Ovary (tissue), 3 donors: Measurements from ENCODE around the gene WDR4.

Experiments used
- POLR2A ChIP-seq: fragments of 450-650 bp; IDR thresholded peaks from one replicate; pipeline ENCODE4 v1.6.1; 2017; ENCODE audit warnings: antibody characterized with exemption, mild to moderate bottlenecking, moderate library complexity
- TF ChIP-seq, protein P1 (sequence below), 3 donors: fragments of 450-650 bp in 2 of 3; fragments of 200-600 bp in 1 of 3; IDR thresholded peaks; one replicate each; pipeline versions ENCODE4 v1.5.1 to v1.8.0; 2016 to 2022; ENCODE audit warnings: antibody characterized with exemption in 3 of 3, mild to moderate bottlenecking in 1 of 3
- donor health status: DM: no; HTN: no; CAD: no.

DNA sequence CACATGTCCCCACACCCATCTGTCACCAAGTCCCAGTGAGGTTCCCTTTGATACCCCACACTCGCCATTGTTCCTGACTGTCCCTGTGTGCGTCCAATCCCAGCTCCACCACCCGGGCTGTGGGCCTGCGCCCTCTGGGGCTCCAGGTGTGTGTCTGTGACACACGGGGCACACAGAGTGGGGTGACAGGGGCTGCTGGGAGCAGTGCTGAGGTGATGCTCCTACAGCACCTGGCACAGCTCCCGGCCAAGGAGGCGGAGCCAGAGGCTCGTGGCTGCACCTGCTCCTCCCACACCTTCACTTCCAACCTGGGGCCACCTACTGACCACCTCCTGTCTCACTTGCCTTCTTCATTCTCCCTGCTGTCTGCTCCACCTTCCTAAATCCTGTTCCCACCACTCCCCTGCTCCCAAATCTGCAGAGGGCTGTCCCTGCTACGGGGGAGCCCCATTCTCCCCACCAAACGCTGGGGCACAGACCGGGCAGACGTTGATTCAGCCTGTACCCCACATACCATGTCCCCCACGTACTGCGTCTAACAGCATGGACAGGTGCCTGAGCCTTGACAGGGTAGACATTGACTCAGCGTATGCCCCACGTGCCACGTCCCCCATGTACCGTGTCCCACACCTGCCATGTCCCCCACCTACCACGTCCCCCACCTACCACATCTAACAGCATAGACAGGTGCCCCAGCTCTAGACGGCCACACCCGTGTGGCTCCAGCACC, 16.4 kb downstream of the WDR4 start:
- TF ChIP-seq, protein P1, sequence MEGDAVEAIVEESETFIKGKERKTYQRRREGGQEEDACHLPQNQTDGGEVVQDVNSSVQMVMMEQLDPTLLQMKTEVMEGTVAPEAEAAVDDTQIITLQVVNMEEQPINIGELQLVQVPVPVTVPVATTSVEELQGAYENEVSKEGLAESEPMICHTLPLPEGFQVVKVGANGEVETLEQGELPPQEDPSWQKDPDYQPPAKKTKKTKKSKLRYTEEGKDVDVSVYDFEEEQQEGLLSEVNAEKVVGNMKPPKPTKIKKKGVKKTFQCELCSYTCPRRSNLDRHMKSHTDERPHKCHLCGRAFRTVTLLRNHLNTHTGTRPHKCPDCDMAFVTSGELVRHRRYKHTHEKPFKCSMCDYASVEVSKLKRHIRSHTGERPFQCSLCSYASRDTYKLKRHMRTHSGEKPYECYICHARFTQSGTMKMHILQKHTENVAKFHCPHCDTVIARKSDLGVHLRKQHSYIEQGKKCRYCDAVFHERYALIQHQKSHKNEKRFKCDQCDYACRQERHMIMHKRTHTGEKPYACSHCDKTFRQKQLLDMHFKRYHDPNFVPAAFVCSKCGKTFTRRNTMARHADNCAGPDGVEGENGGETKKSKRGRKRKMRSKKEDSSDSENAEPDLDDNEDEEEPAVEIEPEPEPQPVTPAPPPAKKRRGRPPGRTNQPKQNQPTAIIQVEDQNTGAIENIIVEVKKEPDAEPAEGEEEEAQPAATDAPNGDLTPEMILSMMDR (IDR thresholded peaks at IDR 0.05) = no peak
- TF ChIP-seq POLR2A = no peak
